ENCODE data around the gene MS4A6A. TPM values are rescaled to one million over a fixed set of nuclear protein-coding genes. Genes with fewer than 3 reads are reported as not detected.
"Not testable (repeated sequence)": the region's sequence is repeated elsewhere in the genome, so short reads cannot be mapped to it uniquely, and the experiment has no call there.

Gene MS4A6A
- total RNA-seq, result 100 to 1,000 TPM in 1 of 2 donors, 10 to 100 TPM in 1; 62.5 to 155 TPM
- long read RNA-seq, partial matches to known transcripts, result 3 of 7 reads
- long read RNA-seq, other reads (novel, unspliced or antisense), result 2 of 7 reads

- peak in 1 of 2 donors; percentile 51 for ATAC-seq
- intact Hi-C loops (cut with DNase I), result no loop called here
- DNase-seq, result no peak
Observed at GRCh38 chr11:60182541-60183330, at the start of gene MS4A6A. TSS of gene MS4A6A (minus strand) at chr11:60183083. CDS start at chr11:60181727, 1,356 bp downstream.

DNA sequence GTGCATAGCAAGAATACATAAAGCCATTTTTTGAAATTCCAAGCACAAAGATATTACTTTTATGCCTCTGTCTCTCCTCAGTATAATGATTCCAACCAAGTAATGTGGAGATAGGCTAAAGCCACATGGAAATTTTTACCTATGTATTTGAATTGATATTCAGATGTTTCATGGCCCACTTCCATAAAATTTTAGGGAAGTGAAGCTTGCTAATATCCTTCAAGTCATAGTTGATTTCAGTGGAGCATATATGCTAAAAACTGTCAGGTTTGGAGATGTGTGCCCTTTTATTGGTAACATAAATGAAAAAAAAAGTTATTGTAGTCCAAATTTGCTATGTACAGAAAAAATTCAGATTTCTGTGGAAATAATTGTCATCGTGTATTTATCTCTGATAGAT is 47.8 kb upstream of the MS4A6A start:
- ATAC-seq, result no peak
- intact Hi-C loops (cut with DNase I), result no loop called here
- no peak for DNase-seq

DNA sequence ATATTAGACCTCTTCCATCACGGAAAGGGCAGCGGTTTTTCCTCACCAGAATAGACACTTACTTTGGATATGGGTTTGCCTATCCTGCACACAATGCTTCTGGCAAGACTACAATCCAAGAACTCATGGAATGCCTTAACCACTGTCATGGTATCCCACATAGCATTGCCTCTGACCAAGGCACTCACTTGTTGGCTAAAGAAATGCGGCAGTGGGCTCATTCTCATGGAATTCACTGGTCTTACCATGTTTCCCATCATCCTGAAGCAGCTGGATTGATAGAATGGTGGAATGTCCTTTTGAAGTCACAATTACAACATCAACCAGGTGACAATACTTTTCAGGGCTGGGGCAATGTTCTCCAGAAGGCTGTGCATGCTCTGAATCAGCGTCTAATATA is 39.3 kb upstream of the MS4A6A start:
- DNase-seq, result no peak
- intact Hi-C loops (cut with DNase I), result no loop called here
- ATAC-seq, result no peak

- ATAC-seq (no peak), DNase-seq (no peak)
- intact Hi-C loops (cut with DNase I), result no loop called here
Observed at GRCh38 chr11:60221692-60222091, 38.8 kb upstream of the MS4A6A start.

- no peak for DNase-seq
- no peak for ATAC-seq
- intact Hi-C loops (cut with DNase I), result no loop called here
Observed at GRCh38 chr11:60221181-60221580, 38.3 kb upstream of the MS4A6A start.

- DNase-seq (no peak), ATAC-seq (no peak)
- intact Hi-C loops (cut with DNase I), result no loop called here
Observed at GRCh38 chr11:60214386-60214785, 31.5 kb upstream of the MS4A6A start.

- intact Hi-C loops (cut with DNase I), result no loop called here
- DNase-seq, result no peak
Observed at GRCh38 chr11:60211206-60211605, 28.3 kb upstream of the MS4A6A start.

GRCh38 chr11:60209977-60210376 is 27.1 kb upstream of the MS4A6A start:
- DNase-seq (no peak), ATAC-seq (no peak)
- intact Hi-C loops (cut with DNase I), result no loop called here

More at GRCh38 chr11:60211206-60211605, 28.3 kb upstream of the MS4A6A start:
- ATAC-seq, result no peak

DNA sequence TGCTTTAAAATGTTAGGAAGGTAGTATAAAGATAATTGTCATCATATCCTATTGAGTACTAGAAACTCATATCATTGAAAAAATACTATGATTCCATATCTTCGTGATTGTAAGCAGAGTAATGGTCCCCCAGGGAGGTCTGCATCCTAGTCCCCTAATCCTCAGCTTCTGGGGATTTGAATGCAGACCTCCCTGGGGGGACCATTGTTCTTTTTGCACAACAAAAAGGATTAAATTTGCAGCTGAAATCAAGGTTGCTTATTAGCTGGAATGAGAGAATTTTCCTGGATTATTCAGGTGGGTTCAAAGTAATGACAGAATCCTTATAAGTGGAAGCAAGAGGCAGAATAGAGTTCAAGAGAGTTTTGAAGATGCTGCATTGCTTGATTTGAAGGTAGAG is 26.1 kb upstream of the MS4A6A start:
- no peak for DNase-seq
- intact Hi-C loops (cut with DNase I), result no loop called here
- no peak for ATAC-seq

DNA sequence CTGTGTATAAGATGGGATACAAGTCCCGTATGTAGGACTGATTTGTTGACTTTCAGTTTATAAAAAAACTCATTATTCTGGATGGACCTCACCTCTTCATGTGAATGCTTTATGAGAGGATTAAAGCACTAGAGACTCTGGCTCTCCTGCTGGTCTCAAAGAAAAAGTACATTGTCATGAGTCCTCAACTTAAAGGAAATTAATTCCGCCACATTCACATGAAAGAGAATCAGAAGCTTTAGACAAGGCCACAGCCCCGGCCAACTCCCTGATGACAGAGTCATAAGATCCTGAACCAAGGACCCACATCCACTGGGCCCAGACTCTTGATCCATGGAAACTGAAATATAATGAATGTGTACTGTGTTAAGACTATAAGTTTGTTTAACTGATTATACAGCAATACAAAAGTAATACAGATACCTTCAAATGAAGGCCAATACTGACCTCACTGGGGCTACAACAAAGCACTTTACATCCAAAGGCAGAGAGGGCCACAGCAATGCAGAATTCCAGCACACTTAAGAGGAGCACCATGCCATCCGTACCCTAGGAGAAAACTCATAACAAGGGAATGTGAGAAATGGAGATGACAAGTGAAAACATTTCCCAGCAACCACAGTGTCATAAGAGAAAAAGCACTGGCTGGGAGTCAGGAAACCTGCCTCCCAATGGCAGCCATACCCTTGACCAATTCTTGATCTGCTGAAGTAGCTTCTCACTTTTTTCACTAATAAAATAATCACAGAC is 25.4 kb upstream of the MS4A6A start:
- intact Hi-C loops (cut with DNase I), result no loop called here
- no peak for DNase-seq
- ATAC-seq, result no peak

GRCh38 chr11:60206616-60207015 is 23.7 kb upstream of the MS4A6A start:
- DNase-seq (no peak), ATAC-seq (no peak)
- intact Hi-C loops (cut with DNase I), result no loop called here

- no peak for ATAC-seq
- intact Hi-C loops (cut with DNase I), result no loop called here
- DNase-seq, result no peak
Observed at GRCh38 chr11:60204922-60205321, 22.0 kb upstream of the MS4A6A start.

DNA sequence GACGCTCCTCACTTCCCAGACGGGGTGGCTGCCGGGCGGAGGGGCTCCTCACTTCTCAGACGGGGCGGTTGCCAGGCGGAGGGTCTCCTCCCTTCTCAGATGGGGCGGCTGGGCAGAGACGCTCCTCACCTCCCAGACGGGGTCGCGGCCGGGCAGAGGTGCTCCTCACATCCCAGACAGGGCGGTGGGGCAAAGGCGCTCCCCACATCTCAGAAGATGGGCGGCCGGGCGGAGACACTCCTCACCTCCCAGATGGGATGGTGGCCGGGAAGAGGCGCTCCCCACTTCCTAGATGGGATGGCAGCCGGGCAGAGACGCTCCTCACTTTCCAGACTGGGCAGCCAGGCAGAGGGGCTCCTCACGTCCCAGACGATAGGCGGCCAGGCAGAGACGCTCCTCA is 18.5 kb upstream of the MS4A6A start:
- ATAC-seq; DNase-seq; intact Hi-C loops (cut with DNase I): not testable (repeated sequence)

DNA sequence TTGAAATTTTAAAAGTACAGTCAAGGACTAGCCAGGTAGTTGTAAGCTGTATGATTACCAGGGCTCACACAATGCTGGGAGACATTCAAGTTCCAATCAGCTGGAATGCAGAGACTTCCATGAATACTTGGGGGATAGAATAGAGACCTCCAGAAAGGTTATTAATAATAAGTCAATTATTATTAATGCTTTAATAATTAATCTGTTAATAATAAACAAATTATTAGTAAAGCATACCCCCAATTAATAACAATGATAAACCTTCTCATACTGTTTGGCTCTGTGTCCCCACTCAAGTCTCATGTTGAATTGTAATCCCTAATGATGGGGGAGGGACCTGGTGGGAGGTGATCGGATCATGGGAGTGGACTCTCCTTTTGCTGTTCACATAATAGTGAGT is 14.6 kb upstream of the MS4A6A start:
- ATAC-seq (no peak), DNase-seq (no peak)
- intact Hi-C loops (cut with DNase I), result no loop called here

- ATAC-seq, result no peak
- DNase-seq, result no peak
- intact Hi-C loops (cut with DNase I), result no loop called here
Observed at GRCh38 chr11:60195923-60196368, 13.1 kb upstream of the MS4A6A start.

DNA sequence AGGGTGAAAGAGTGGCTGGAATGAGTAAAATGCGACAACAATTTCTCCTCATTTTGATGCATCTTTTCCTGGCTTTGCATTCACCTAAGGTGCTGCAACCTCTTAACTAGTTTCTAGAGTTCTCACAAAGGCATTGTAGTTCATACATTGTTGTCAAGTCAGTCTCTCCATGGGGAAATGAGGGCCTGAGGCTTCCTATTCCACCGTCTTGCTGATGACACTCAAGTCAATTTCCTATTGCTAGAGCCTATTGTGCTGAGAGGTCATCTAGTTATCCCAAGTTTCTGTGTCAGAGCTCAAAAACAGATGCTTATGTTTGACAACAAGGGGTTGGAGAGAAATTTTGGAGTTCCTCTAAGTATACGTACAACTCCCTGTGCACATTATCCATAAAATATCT is 11.6 kb upstream of the MS4A6A start:
- intact Hi-C loops (cut with DNase I), result loop anchor here in 1 of 2 donors (5.0 kb wide), 1 partner anchor 372 kb away; no protein-coding TSS in a partner anchor
- DNase-seq, result no peak
- no peak for ATAC-seq

- peak; percentile 57 to 84 for ATAC-seq
- peak; percentile 53 for DNase-seq
- intact Hi-C loops (cut with DNase I), result loop anchor here in 1 of 2 donors (2.0 to 5.0 kb wide), 2 partner anchors 77 to 372 kb away; no protein-coding TSS in a partner anchor
Observed at GRCh38 chr11:60193687-60194433, 11.0 kb upstream of the MS4A6A start.

DNA sequence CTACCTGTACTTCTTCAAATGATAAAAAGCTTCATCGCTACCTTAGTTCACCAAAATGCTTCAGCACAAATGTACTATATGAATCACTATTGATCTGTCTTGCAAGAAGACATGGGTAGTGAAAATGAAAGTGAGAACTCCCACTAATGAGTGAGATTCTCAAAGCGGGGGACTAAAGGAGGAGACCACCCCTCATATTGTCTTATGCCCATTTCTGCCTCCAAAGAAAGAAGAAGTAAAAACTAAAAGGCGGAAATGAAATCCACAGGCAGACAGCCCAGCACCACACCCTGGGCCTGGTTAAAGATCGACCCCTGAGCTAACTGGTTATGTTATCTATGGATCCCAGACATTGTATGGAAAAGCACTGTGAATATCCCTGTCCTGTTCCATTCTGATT is 9.7 kb upstream of the MS4A6A start:
- not testable (repeated sequence) for ATAC-seq, DNase-seq
- intact Hi-C loops (cut with DNase I), result loop anchor here in 1 of 2 donors (2.0 to 5.0 kb wide), 2 partner anchors 76 to 370 kb away; no protein-coding TSS in a partner anchor

DNA sequence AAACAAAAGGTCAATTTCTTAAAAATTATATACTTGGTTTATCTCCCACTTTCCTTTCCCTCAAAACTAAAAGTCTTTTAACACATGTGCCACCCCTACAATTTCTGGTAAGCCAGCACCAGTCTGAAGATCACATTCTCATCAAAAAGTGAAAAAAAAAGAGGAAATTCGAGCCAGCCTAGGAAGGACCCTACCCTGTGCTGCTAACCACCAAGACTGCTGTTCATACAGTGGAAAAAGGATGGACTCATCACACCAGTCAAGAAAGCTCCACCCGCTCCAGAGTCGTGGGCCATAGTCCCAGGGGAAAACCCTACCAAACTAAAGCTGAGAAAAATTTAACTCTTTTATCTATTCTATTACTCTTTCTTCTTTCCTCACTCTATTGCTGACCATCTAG is 5.6 kb upstream of the MS4A6A start:
- ATAC-seq, result not testable (repeated sequence)

More for the DNA sequence above, 5.6 kb upstream of the MS4A6A start:
- DNase-seq; intact Hi-C loops (cut with DNase I): not testable (repeated sequence)
